T-helper 2 cell treated with Interferon-gamma antibody and Interleukin-4, amounts not matched to agents 5 μg/mL and 100 μg/mL, for 36 hours (primary cell): ENCODE measurements around the gene TWNK.

Experiments used
- DNase-seq: peaks from one replicate; pipeline ENCODE4 v3.0.0; 2021; ENCODE audit warnings: low spot score
- H3K27ac Mint-ChIP-seq: one replicate; pipeline ENCODE4 v1.8.0; 2021; ENCODE audit warnings: mild to moderate bottlenecking, mixed read lengths
- H3K27me3 Mint-ChIP-seq: one replicate; pipeline ENCODE4 v1.8.0; 2021; ENCODE audit warnings: low read depth, mixed read lengths
- H3K36me3 Mint-ChIP-seq: one replicate; pipeline ENCODE4 v1.8.0; 2021; ENCODE audit warnings: low read depth, mixed read lengths
- H3K4me1 Mint-ChIP-seq: one replicate; pipeline ENCODE4 v1.8.0; 2021; ENCODE audit warnings: low read depth, mixed read lengths
- H3K4me3 Mint-ChIP-seq: one replicate; pipeline ENCODE4 v1.8.0; 2022; ENCODE audit warnings: mild to moderate bottlenecking, moderate library complexity, mixed read lengths
- H3K9me3 Mint-ChIP-seq: one replicate; pipeline ENCODE4 v1.8.0; 2021; ENCODE audit warnings: mixed read lengths

The TWNK gene

DNA sequence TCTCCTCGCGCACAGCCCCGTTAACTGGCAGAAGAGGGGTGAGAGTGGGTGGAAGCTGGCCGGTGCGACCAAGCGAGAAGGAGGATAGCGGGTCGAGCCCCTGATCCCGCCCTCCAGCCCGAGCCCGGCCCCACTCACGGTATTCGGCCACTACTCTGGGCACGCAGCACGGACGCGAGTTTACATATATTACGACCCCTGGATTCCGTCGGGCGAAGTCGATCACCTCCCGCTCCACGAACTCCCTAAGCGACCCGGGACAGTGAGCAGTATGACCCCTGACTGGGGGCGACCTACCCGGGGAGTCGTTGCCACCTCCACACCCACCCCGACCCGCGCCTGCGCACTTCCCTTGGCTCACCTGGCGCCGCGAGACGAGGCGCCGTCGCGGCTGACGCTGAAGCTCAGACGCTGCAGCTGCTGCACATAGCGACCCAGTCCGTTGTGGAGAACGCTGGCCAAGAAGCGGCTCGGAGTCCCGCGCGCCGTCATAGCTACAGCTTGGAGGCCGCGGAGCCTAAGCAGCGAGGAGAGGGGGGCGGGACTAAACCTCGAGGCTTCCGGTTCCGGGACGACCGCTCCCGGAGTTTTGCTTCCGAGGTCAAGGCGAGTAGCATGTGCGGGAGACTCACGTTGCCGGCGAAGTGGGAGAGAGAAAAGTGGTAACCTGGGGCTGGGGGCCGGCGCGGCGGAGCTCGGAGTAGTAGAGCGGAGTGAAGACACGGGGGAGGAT is at the start of gene TWNK, which contains the start of gene MRPL43:
TWNK (plus strand) TSS at position 592 of the 733 bp plus-strand sequence. CDS start 668 bp downstream, outside the sequence.
MRPL43 (minus strand) TSS at position 546 of the 733 bp plus-strand sequence; CDS start at position 492, 54 bp downstream.
- Mint-ChIP-seq H3K27me3 (no peaks in the 10 kb centered on the region), H3K27ac (peak within 1 kb of the TSS; percentile 84), H3K4me3 (peak within 1 kb of the TSS; percentile 96), H3K36me3 (peaks cover 26% of the 10 kb centered on the region), H3K9me3 (no peaks in the 10 kb centered on the region), H3K4me1 (peaks cover 20% of the 10 kb centered on the region)
- peak; percentile 82 for DNase-seq

DNA sequence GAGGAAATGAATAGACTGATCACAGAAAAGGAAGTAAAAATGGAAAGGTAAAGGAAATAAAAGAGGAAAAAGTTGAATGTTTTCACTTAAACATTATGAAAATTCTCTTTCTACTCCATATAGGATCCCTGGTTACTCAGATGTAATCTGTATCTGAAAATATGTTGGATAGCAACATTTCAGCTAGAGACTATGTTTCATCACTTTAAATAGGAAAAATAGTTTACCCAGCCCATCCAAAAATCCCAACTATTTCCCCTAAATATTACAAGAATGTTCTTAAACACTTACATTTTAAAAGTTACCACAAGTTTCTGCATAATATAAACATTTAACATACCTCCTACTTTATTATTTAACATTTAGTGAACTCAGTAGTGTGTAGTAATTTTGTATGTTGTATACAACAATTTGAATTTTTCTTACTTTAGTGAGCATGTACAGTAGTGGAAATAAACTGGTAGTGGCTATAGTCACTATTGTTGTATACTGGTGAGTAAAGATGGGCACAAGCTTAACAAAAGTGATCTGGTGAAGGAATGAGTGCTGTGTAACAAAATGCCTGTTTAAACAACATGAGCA is 47.5 kb upstream of the TWNK start:
- peaks cover 7% of the 10 kb centered on the region for H3K4me1 Mint-ChIP-seq
- no peaks in the 10 kb centered on the region for H3K27me3 Mint-ChIP-seq
- H3K9me3 Mint-ChIP-seq, result no peaks in the 10 kb centered on the region
- no peak overlapping the region for H3K4me3 Mint-ChIP-seq
- no peak for DNase-seq
- peaks cover 45% of the 10 kb centered on the region for H3K36me3 Mint-ChIP-seq
- H3K27ac Mint-ChIP-seq, result no peak overlapping the region

GRCh38 chr10:100942229-100942628 is 45.1 kb upstream of the TWNK start:
- H3K27me3 Mint-ChIP-seq, result no peaks in the 10 kb centered on the region
- no peak overlapping the region for H3K4me3 Mint-ChIP-seq
- H3K27ac Mint-ChIP-seq, result no peak overlapping the region
- H3K9me3 Mint-ChIP-seq, result no peaks in the 10 kb centered on the region
- DNase-seq, result no peak
- peaks cover 7% of the 10 kb centered on the region for H3K4me1 Mint-ChIP-seq
- peaks cover 56% of the 10 kb centered on the region for H3K36me3 Mint-ChIP-seq

DNA sequence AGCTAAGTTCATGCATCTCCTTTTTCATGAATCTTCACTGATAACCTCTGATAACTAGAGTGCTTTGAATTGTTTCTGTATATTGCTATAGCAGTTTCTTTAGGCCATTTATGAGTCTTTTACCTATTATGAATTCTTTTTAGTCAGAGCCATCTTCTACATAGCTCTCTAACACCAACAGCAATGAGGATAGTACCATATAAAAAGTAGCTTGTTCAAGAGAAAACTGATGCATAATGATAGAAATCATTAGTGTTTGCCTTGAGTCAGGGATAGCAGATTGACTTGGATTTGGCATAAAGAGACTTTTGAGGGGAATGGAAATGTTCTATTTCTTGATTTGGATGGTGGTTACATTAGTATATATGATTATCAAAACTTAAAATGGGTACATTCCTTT is 43.8 kb upstream of the TWNK start:
- DNase-seq, result no peak
- peaks cover 7% of the 10 kb centered on the region for H3K4me1 Mint-ChIP-seq
- H3K27ac Mint-ChIP-seq, result peak overlapping the region; percentile 58
- no peaks in the 10 kb centered on the region for H3K9me3 Mint-ChIP-seq
- peaks cover 53% of the 10 kb centered on the region for H3K36me3 Mint-ChIP-seq
- H3K27me3 Mint-ChIP-seq, result no peaks in the 10 kb centered on the region
- H3K4me3 Mint-ChIP-seq, result no peak overlapping the region

- Mint-ChIP-seq H3K4me3 (no peak overlapping the region), H3K36me3 (peaks cover 53% of the 10 kb centered on the region), H3K27ac (no peak overlapping the region), H3K4me1 (peaks cover 7% of the 10 kb centered on the region), H3K9me3 (no peaks in the 10 kb centered on the region), H3K27me3 (no peaks in the 10 kb centered on the region)
- DNase-seq, result no peak
Measured at GRCh38 chr10:100945754-100946153, 41.6 kb upstream of the TWNK start.

- peaks cover 37% of the 10 kb centered on the region for H3K36me3 Mint-ChIP-seq
- no peaks in the 10 kb centered on the region for H3K27me3 Mint-ChIP-seq
- DNase-seq, result no peak
- H3K4me1 Mint-ChIP-seq, result no peaks in the 10 kb centered on the region
- H3K4me3 Mint-ChIP-seq, result no peak overlapping the region
- H3K9me3 Mint-ChIP-seq, result no peaks in the 10 kb centered on the region
- H3K27ac Mint-ChIP-seq, result no peak overlapping the region
Measured at GRCh38 chr10:100948916-100949315, 38.4 kb upstream of the TWNK start.

DNA sequence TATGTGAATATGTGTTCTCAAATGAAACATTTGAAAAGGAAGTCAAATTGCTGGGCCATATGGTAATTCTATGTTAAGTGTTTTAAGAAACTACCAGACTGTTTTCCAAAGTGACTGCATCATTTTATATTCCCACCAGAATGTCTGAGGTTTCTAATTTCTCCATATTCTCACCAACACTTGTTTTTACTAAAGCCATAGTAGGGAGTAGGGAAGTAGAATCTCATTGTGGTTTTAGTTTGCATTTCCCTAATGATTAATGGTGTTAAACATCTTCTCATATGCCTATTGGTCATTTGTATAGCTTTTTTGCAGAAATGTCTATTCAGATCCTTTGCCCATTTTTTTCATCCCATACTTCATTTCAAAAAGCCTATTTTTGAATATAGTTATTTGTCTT is 27.1 kb upstream of the TWNK start:
- Mint-ChIP-seq H3K27ac (no peak overlapping the region), H3K4me3 (no peak overlapping the region), H3K36me3 (peaks cover 45% of the 10 kb centered on the region), H3K4me1 (peaks cover 5% of the 10 kb centered on the region), H3K9me3 (no peaks in the 10 kb centered on the region), H3K27me3 (no peaks in the 10 kb centered on the region)
- no peak for DNase-seq

DNA sequence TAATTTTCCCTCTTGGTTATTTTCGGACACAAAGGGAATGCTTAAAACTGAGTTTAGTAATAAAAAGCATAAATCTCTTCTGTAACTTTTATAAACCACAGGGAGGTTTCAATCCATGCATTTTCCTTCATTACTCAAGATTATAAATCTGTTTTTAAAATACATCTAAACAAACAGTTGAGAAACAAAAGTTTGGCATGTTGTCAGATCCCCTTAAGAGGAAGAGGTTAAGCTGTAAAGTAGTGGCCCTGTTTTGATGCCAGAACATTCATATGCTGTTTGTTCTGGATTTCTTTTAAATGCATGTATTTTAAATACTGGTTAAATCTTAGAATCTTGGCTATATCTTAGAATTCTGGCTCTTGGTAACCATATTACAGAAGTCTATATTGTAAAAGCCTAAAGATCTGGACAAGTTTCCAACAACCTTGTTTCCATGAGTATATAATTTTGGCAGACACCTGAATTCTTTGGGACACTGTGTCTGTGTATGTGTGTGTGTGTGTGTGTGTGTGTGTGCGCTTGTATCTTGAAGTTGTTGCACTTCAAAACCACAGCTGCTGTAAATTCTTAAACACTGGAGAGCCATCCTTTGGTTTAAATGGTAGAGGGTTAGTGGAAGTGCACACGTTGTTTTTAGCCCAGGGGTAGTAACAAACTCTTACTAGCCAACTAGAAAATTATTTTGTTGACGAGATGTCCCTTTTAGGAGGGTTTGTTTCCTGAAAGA is 24.8 kb upstream of the TWNK start:
- DNase-seq, result no peak
- Mint-ChIP-seq H3K27me3 (no peaks in the 10 kb centered on the region), H3K36me3 (peaks cover 36% of the 10 kb centered on the region), H3K4me3 (no peak overlapping the region), H3K9me3 (no peaks in the 10 kb centered on the region), H3K27ac (no peak overlapping the region), H3K4me1 (no peaks in the 10 kb centered on the region)

- DNase-seq, result no peak
- no peak overlapping the region for H3K27ac Mint-ChIP-seq
- peaks cover 5% of the 10 kb centered on the region for H3K4me1 Mint-ChIP-seq
- no peaks in the 10 kb centered on the region for H3K9me3 Mint-ChIP-seq
- no peak overlapping the region for H3K4me3 Mint-ChIP-seq
- peaks cover 4% of the 10 kb centered on the region for H3K27me3 Mint-ChIP-seq
- peaks cover 32% of the 10 kb centered on the region for H3K36me3 Mint-ChIP-seq
Measured at GRCh38 chr10:100963826-100964225, 23.5 kb upstream of the TWNK start.

DNA sequence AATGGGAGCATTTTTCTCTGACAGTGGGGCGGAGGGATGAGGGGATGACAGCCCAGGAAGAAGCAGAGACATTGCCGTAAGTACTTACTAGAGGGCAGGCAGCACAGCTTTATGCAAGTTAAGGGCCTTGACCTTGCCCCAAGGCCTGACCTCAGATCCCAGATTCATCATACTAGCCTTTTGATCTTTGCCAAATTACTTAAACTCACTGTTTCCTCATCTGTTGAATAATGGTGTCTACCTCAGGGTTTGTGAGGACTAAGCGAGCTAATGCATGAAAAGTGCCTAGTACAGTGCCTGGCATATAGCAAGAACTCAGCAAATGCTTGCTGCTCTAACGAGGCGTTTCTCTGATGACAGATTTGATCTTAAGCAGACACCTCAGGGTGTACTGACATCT is 21.5 kb upstream of the TWNK start:
- Mint-ChIP-seq H3K27me3 (peaks cover 8% of the 10 kb centered on the region), H3K4me1 (peaks cover 7% of the 10 kb centered on the region), H3K27ac (no peak overlapping the region), H3K4me3 (no peak overlapping the region), H3K9me3 (no peaks in the 10 kb centered on the region), H3K36me3 (peaks cover 17% of the 10 kb centered on the region)
- DNase-seq, result no peak

- H3K4me3 Mint-ChIP-seq, result no peak overlapping the region
- no peak overlapping the region for H3K27ac Mint-ChIP-seq
- peaks cover 13% of the 10 kb centered on the region for H3K36me3 Mint-ChIP-seq
- no peaks in the 10 kb centered on the region for H3K9me3 Mint-ChIP-seq
- peaks cover 7% of the 10 kb centered on the region for H3K4me1 Mint-ChIP-seq
- DNase-seq, result no peak
- H3K27me3 Mint-ChIP-seq, result peaks cover 8% of the 10 kb centered on the region
Measured at GRCh38 chr10:100966887-100967286, 20.5 kb upstream of the TWNK start.

DNA sequence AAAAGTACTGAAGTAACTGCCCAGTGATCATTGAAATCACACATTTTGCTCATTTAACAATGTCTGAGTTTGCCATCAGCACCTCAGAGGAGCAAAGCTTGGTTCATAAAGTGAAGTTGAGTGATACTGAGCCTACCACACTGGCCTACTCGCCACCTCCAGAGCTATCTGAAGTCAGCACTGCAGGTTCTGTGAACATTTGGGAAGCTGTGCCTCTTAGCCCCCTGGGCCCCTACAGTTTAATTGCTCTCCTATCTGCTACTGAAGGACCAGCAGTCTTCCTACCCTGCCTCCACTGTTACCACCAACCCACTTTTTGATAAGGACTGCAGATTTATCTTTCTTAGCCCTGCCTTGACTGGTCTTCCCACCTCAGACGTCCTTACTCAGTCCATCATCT is 20.0 kb upstream of the TWNK start:
- Mint-ChIP-seq H3K27me3 (peaks cover 8% of the 10 kb centered on the region), H3K4me1 (peaks cover 7% of the 10 kb centered on the region), H3K4me3 (no peak overlapping the region), H3K9me3 (no peaks in the 10 kb centered on the region), H3K27ac (no peak overlapping the region), H3K36me3 (peaks cover 9% of the 10 kb centered on the region)
- DNase-seq, result no peak

DNA sequence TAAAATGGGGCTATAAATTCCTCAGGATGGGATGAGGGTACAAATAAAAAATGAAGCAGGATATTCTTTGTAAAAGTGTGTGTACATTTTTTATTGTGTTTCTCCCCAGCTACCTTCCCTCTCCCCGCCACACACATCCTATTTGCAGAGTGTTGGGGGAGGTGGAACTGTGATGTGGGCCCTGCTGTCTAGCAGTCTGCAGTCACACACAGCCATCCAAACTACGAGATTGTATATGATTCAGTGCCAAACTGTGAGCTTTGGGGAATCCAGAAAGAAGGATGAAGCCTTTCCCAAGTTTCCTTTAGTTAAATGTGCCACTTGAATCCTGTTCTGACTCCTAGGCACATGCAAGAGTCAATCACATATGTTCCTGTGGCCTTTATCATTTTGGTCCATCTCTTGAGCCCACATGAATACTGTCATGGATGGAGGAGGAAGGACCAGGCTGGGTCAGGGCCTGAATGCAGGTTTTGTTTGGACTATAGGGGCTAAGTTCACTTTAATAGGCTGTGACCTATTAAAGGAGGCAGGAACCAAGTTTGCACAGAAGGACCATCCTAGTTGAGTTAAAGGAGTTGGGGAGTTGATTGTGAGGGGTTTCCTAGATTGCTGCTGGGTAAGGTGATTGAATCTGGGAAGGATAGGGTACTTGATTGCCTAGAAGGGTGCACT is 19.1 kb upstream of the TWNK start:
- Mint-ChIP-seq H3K9me3 (no peaks in the 10 kb centered on the region), H3K36me3 (peaks cover 6% of the 10 kb centered on the region), H3K27me3 (peaks cover 8% of the 10 kb centered on the region), H3K4me1 (peaks cover 7% of the 10 kb centered on the region), H3K27ac (no peak overlapping the region), H3K4me3 (peak overlapping the region; percentile 71)
- DNase-seq, result no peak

- no peak for DNase-seq
- peak overlapping the region; percentile 71 for H3K4me3 Mint-ChIP-seq
- H3K4me1 Mint-ChIP-seq, result peaks cover 7% of the 10 kb centered on the region
- H3K27me3 Mint-ChIP-seq, result peaks cover 8% of the 10 kb centered on the region
- H3K9me3 Mint-ChIP-seq, result no peaks in the 10 kb centered on the region
- H3K36me3 Mint-ChIP-seq, result peaks cover 4% of the 10 kb centered on the region
- H3K27ac Mint-ChIP-seq, result no peak overlapping the region
Measured at GRCh38 chr10:100968863-100969186, 18.5 kb upstream of the TWNK start.
